ENCODE measurements around the gene TUBB4B. TPM values are rescaled to one million over a fixed set of nuclear protein-coding genes. Genes with fewer than 3 reads are reported as not detected.

TUBB4B gene
- 118 and 122 TPM in 2 replicates for total RNA-seq

DNA sequence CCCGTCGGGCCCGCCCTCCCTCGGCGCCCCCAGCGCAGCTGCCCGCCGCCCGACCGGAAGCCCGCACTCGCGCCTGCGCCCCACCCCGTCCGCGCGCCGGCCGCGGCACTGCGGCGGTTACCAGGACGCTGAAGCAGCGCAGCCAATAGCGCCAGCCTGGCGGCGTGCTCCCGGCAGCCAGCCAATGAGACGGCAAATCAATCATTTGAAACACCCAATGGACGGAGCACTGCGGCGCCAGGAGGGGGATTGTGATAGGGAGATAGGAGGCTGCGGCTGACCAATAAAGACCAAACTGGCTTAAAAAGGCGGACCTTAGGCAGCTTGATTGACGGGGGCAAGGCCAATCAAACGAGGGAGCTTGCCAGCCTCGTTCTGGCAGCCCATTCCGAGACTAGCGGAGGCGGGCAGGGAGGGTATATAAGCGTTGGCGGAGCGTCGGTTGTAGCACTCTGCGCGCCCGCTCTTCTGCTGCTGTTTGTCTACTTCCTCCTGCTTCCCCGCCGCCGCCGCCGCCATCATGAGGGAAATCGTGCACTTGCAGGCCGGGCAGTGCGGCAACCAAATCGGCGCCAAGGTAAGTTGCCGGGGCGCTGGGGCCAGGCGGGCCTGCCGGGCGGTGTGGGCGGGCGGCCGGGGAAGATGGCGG is at the start of gene TUBB4B:
Gene TUBB4B (plus strand): TSS at position 447 of the 649 bp plus-strand sequence. CDS start 74 bp downstream, at position 521.

DNA sequence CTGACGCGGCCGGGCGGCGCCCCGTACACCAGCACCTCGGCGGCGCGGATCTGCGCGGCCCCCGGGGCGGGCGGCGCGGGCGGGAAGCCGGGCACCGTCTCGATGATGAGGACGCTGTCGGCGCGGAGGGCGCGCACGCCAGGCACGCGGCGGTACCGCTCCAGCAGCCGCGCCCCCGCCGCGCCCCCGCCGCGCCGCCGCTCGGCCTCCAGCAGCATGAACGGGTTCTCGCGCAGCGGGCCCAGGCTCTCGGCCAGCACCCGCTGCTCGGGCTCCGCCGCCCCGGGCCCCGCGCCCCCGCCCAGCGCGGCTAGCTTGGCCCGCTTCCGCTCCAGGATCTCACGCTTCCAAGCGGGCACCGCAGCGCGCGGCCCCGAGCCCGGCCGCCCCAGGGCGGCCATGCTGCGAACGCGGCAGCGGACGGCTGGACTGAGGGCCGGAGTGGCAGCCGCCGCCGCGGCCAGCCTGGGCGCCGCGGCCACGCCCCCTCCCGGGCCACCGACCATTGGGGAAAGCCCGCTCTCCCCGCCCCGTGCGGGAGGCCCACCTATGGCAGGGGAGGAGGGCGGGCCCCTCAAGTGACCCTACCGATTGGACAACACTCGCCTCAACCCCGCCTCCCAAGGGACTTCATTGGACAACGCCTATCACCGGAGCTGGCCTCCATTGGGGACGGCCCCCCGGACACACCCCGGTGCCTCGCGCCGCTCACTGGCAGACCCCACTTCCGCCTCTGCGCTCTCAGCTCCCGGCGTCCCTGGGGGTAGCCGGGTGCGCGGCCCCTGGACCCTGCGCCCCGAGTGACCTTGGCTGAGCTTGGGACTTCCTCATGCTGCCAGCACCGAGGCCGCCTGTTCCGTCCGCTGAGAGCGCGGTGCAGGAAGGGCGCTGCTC is 40.5 kb upstream of the TUBB4B start, which contains the start of gene TPRN:
Gene TPRN (minus strand): TSS at position 431 of the 894 bp plus-strand sequence. CDS start 30 bp downstream, at position 401.

DNA sequence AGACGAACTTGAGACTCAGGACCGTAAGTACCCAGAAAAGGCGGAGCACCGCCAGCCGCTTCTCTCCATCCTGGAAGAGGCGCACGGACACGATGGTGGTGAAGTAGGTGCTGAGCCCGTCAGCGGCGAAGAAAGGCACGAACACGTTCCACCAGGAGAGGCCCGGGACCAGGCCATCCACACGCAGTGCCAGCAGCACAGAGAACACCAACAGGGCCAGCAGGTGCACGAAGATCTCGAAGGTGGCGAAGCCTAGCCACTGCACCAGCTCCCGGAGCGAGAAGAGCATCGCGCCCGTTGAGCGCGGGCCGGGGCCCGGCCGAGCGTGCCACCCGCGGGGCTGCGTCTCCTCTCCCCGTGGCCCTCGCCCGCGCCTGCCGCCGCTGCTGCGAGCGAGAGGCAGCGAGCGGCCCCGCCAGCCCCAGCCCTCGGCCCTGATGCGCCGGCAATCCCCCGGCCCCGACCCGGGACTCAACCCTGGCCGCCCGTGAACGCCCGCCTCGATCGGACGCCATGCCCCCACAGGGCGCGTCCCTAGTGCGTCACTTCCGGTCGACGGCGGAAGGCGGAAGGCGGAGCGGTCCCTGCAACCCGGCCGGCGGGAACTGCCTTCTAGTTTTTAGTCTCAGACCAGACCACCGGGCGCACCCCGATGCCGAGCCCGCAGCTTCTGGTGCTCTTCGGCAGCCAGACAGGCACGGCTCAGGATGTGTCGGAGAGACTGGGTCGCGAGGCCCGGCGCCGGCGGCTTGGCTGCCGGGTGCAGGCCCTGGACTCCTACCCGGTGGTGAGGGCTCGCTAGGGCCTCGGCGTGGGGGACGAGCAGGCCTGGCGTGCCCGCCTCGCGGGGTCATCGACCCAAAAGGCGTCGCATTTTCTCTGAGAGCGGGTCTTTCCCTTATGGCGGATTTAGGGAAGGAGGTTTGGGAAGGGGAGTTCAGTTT is 35.7 kb upstream of the TUBB4B start, which contains the start of the genes NDOR1 and TMEM203:
Gene NDOR1 (plus strand): TSS at position 575 of the 944 bp plus-strand sequence. CDS start 78 bp downstream, at position 653.
Gene TMEM203 (minus strand): TSS at position 523 of the 944 bp plus-strand sequence. CDS start 234 bp downstream, at position 289.

DNA sequence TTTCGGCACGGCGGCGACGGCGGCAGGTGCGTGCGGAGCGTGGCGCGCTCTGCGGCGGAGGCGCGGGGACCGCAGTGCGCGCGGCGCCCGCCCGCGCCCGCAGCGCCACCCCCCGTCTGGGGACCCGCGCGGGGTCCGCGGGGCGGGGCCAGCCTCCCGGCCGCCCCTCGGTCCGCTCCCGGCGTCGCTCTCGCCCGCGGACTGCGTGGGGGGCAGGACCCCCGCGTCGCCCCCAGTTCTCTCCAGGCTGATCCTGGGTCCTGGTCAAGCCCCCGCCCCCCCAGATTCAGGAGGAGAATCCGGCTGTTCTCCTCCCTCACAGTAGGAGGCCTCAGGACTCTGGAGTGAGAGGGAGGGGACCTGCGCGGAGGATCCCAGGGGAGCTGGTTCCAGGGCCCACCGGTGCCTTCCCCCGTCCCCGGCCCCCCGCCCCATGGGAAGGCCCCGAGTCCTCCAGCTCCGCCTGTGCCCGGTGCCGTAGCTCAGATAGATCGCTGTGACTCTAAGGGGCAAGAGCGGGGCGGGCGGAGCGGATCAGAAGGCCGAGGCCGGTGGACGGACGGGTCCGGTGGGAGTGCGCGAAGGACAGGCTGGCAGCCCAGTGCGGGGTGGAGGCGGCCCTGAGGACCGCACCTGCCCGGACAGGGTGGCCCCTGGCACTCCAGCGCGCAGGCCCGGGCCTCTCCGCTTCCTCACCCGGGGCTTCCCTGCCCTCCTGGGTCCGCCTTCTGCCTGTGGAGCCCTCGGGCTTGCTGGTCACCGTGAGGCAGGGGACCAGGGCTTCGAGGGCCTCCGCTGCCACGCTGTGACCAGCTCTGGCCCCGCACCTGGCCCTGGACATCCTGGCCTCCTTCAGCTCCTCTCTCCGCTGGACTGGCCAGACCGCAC is 18.7 kb upstream of the TUBB4B start, which contains the start of gene RNF208:
Gene RNF208 (minus strand): TSS at position 51 of the 888 bp plus-strand sequence. CDS start 1,028 bp downstream, outside the sequence.

DNA sequence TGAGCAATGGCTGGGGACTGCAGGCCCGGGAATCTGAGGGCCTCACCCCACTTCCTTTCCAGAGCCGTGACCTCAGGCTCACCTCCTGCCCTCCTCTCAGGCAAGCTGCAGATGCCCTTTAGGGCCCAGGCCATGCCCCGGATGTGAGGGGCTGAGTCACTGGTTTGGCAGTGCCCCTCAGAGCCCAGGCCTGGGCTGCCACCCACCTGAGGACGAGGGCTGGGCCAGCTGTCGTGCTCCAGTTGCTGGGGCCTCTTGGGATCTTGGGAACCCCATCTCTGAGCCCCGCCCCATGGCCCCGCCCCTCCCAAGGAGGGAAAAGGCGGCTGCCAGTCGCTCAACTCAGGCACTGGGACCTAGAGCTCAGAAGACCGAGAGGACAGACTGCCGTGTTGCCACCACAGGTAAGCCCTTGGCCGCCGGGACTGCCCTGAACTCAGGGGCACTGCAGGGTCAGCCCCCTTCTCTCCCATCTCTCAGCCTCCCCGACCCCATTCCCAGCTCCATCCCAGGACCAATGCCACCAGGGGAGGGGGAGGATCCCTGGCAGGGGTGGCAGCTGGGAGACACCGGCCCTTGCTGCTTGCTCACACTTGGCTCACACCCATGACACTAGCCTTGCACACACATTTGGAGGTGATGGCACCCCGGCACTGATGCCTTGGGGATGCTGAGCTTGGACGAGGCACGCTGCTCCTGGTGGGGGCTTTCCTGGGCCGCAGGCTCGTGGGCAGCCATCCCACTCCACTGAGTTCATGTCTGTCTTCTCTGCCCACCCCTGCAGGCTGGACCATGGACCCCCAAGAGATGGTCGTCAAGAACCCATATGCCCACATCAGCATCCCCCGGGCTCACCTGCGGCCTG is 16.0 kb upstream of the TUBB4B start, which contains the start of gene CYSRT1:
Gene CYSRT1 (plus strand): TSS at position 345 of the 865 bp plus-strand sequence. CDS start 448 bp downstream, at position 793.

DNA sequence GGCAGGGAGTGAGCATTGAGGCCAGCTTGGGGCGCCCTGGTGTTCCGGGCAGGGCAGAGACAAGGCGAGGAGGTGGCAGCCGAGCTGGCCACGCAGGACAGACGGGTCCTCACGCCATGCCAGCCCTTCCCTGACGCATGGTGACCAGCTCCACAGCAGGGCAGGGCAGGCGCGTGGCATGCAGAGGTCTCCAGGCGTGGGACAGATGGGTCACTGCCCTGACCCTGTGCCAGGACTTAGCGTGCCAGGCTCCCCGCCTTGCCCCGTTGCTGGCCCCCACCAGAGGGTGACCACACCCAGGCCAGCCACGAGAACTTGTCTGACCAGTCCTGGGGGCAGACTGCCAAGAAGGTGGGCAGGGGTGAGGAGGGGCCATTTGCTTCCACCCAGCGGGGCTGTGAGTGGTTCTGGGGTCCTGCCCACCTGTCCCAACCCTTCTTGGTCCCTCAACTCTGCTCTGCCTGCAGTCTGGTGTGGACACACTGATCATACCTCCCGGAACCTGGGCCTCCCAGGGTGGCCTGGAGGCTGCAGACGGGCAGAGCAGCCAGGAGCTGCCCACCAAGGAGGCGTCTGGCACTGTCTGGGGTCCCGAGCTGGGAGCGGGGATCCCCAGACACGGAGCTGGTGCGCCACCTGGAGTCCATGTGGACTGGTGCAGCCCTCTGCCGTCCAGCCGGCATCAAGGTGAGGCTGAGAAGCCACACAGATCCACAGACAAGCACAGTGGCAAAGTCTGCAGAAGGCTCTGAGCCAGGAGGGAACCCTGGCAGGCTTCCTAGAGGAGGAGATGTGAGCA is 13.8 kb upstream of the TUBB4B start, which contains the start of gene RNF224:
Gene RNF224 (plus strand): TSS at position 449 of the 799 bp plus-strand sequence. CDS start 834 bp downstream, outside the sequence.

DNA sequence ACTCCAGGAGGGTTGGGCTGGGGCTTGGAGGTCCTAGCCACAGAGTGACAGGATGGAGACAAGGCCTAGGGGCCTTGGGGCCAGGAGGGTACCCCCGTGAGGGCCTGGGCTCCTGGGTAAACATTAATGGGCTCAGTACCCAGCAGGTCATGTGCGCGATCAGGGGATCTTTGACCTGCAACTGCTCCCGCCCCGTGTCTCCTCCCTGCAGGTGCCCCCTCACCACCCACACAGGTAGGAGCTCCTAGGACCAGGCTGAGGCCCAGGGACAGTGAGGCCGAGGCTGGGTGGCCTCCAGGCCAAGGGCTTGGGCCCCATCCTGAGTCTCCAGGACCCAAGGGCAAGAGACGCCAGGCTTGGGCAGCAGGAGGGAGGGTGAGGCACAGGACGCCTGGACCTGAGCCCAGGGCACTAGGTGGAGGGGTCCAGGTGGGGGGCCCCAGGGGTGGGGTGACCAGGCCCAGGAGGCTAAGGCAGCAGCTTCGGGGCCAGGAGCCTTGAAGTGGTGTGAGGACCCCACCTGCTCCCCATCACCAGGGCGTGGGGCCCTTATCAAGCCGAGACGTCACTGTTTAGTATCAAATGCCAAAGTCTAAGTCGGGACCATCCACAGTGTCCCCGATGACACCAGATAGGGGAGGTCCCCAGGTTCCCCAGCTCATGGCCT is 10.2 kb upstream of the TUBB4B start, which contains the start of gene SLC34A3:
Gene SLC34A3 (plus strand): TSS at position 197 of the 667 bp plus-strand sequence. CDS start 802 bp downstream, outside the sequence.

DNA sequence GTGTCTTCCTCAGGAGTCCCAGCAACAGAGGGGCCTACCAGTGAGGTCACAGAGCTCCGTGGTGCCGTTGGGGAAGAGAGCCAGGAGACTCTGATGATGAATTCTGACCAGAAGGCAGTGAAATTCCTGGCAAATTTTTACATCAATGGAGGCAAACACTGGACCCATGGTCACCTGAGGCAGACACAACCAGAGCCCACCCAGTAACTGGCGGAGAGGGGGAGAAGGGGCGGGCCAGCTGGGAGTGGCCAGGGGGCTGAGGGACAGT is 10.0 kb downstream of the TUBB4B start, which contains the start of gene STPG3:
Gene STPG3 (plus strand): TSS at position 93 of the 268 bp plus-strand sequence. CDS start 1 bp downstream, at position 94.

DNA sequence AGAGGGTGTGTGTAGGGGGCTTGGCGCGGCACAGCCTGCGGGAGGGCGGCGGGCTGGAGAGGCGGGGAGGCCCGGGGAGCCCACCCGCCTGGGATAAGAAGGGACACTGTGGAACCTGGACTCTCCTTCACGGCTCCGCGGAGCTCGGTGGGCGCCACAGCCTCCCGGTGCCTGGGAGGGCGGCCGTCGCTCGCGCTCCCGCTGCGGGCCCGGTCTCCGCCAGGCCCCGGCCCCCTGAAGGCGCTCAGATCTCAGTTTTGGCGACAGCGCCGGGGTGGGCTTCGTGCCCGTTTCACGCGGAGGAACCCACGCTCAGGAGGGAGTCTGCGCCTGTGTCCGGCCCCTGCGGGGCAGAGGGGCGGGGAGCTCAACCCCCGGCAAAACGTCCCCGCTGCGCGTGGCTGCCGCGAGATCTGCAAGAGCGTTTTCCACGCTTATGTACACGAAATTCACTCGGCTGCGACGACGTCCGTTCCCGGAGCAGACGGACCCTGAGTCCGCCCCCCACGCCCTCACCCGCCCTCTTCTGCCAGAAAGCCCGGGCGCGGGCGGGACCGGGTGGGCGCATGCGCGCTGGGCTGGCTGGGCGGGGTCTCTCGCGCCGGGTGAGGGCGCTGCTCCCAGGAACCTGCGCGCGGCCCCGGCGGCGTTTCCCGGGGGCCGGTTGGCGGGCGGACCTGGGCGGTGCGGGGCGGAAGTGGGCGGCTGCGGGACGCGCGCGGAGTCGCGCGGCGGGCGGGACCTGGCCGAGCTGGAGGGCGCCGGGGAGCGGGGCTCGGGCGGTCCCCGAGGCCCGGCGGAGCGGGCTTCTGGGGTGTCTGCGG is 13.7 kb downstream of the TUBB4B start, which contains the start of gene NELFB:
Gene NELFB (plus strand): TSS at position 704 of the 824 bp plus-strand sequence.

DNA sequence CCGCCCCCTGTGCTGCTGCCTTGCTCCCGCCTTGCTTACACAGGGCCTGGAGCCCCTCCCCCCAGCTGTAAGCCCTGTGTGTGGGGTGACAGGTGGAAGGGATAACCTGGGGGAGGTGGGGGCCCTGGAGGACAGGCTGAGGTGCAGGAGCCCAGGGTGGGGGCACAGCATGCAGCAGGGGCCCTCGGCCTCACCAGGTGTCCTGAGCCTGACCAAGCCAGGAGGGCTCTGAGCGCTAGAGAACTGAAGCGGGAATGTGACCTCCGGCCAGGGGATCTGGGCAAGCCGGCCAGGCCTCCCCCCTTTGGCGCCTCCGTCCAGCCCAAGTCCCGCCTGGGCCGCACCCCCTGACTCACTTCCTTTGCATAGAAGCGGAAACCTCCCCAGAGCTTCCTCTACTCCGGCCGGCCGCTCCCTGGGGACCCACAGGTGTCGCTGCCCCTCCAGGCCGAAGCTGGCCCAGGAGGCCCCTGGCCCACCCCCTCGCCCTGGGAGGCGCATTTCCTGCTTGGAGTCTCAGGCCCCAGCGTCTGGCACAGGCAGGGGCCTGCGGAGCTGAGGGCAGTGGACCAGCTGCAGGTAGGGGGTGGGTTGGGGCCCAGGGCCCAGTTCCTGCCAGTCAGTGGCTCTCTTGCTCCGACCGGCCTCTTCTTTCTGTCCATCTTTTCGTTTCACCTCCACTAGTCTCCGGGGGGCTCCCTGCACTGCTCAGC is 36.4 kb downstream of the TUBB4B start, which contains the start of gene TOR4A:
Gene TOR4A (plus strand): TSS at position 398 of the 713 bp plus-strand sequence. CDS start 964 bp downstream, outside the sequence.

Other genes starting within 250 kb of the TUBB4B start
- 22.2 and 22.3 TPM in 2 replicates for gene PAXX, start 248.9 kb upstream of the TUBB4B start, total RNA-seq
- 0.83 and 3.2 TPM in 2 replicates for gene CLIC3, start 244.7 kb upstream of the TUBB4B start, total RNA-seq
- 27.1 and 27.6 TPM in 2 replicates for gene ABCA2, start 213.1 kb upstream of the TUBB4B start, total RNA-seq
- not detected in 2 replicates for gene FUT7, start 209.2 kb upstream of the TUBB4B start, total RNA-seq
- 58.8 and 86.1 TPM in 2 replicates for gene NPDC1, start 195.1 kb upstream of the TUBB4B start, total RNA-seq
- not detected in 2 replicates for gene ENTPD2, start 187.2 kb upstream of the TUBB4B start, total RNA-seq
- 0.34 and 0.75 TPM in 2 replicates for gene SAPCD2, start 170.7 kb upstream of the TUBB4B start, total RNA-seq
- 6.0 and 9.9 TPM in 2 replicates for gene UAP1L1, start 163.8 kb upstream of the TUBB4B start, total RNA-seq
- gene MAN1B1, start 154.3 kb upstream of the TUBB4B start, total RNA-seq: 59.6 and 67.2 TPM in 2 replicates
- 97.4 and 113 TPM in 2 replicates for gene DPP7, start 126.6 kb upstream of the TUBB4B start, total RNA-seq
- 0.29 TPM in 1 of 2 replicates, not detected in the other for gene GRIN1, start 102.1 kb upstream of the TUBB4B start, total RNA-seq
- gene LRRC26, start 71.2 kb upstream of the TUBB4B start, total RNA-seq: not detected in 2 replicates
- gene TMEM210, start 69.2 kb upstream of the TUBB4B start, total RNA-seq: not detected in 2 replicates
- gene ANAPC2, start 52.7 kb upstream of the TUBB4B start, total RNA-seq: 10.9 and 19.1 TPM in 2 replicates
- 50.5 and 62.2 TPM in 2 replicates for gene SSNA1, start 52.6 kb upstream of the TUBB4B start, total RNA-seq
- gene TPRN, start 40.5 kb upstream of the TUBB4B start, total RNA-seq: 9.4 and 14.9 TPM in 2 replicates
- 33.2 and 33.7 TPM in 2 replicates for gene TMEM203, start 35.6 kb upstream of the TUBB4B start, total RNA-seq
- 8.0 and 9.5 TPM in 2 replicates for gene NDOR1, start 35.6 kb upstream of the TUBB4B start, total RNA-seq
- not detected in 2 replicates for gene RNF208, start 19.0 kb upstream of the TUBB4B start, total RNA-seq
- 1.4 TPM in 1 of 2 replicates, not detected in the other for gene CYSRT1, start 16.1 kb upstream of the TUBB4B start, total RNA-seq
- not detected in 2 replicates for gene RNF224, start 13.8 kb upstream of the TUBB4B start, total RNA-seq
- not detected in 2 replicates for gene SLC34A3, start 10.4 kb upstream of the TUBB4B start, total RNA-seq
- gene STPG3, start 10.0 kb downstream of the TUBB4B start, total RNA-seq: not detected in 2 replicates
- 33.9 and 37.6 TPM in 2 replicates for gene NELFB, start 14.0 kb downstream of the TUBB4B start, total RNA-seq
- 4.0 and 5.3 TPM in 2 replicates for gene TOR4A, start 36.4 kb downstream of the TUBB4B start, total RNA-seq
- 0.29 and 1.7 TPM in 2 replicates for gene NRARP, start 61.0 kb downstream of the TUBB4B start, total RNA-seq
- gene EXD3, start 181.9 kb downstream of the TUBB4B start, total RNA-seq: 5.3 and 9.4 TPM in 2 replicates
- 0.12 TPM in 1 of 2 replicates, not detected in the other for gene NOXA1, start 182.1 kb downstream of the TUBB4B start, total RNA-seq
- not detected in 2 replicates for gene ENTPD8, start 200.1 kb downstream of the TUBB4B start, total RNA-seq
- 50.7 and 74.4 TPM in 2 replicates for gene NSMF, start 218.0 kb downstream of the TUBB4B start, total RNA-seq

Measured in cardiac ventricle fibroblast (primary cell).